Neural progenitor cell (in vitro differentiated cells): ENCODE measurements around the gene UBAP2.

ENCODE experiments used
- EZH2 ChIP-seq: fragments of 200-600 bp; sonication (generic); IDR thresholded peaks from 2 replicates; pipeline ENCODE4 v1.6.1; 2017; ENCODE audit warnings: antibody characterized with exemption, mild to moderate bottlenecking, moderate library complexity
- EZH2phosphoT487 ChIP-seq: fragments of 200-600 bp; sonication (generic); IDR thresholded peaks from 2 replicates; pipeline ENCODE4 v1.6.1; 2017; ENCODE audit warnings: antibody characterized with exemption
- TF ChIP-seq, protein P1 (sequence below): fragments of 200-600 bp; sonication (generic); IDR thresholded peaks from 2 replicates; pipeline ENCODE4 v1.5.1; 2017; ENCODE audit warnings: antibody characterized with exemption, mild to moderate bottlenecking

DNA sequence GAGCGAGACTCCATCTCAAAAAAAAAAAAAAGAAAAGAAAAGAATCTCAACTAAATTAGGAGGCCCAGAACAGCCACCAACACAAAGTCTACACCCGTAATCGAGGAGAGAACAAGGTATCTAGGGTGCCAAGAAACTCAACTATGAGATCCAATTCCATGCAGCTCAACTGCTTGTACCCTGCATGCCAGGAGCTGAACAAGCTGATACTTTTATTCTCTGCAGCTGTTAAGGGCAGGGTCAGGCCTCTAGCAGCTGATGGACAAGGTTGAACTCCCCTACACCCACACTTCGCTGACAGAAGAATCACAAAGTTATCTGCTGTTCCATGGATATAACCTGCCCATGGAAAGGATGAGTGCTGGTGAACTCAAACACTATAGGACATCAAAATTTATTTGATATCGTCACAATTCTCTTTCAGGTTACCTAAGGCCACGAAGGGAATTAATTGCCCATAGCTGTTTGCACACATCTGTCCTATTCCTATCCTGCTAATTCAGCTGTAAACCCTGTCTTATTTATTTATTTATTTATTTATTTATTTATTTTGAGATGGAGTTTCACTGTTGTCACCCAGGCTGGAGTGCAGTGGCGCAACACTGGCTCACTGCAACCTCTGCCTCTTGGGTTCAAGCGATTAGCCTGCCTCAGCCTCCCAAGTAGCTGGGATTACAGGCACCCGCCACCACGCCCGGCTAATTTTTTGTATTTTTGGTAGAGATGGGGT lies 20.7 kb downstream of the UBAP2 start:
- TF ChIP-seq, protein P1, sequence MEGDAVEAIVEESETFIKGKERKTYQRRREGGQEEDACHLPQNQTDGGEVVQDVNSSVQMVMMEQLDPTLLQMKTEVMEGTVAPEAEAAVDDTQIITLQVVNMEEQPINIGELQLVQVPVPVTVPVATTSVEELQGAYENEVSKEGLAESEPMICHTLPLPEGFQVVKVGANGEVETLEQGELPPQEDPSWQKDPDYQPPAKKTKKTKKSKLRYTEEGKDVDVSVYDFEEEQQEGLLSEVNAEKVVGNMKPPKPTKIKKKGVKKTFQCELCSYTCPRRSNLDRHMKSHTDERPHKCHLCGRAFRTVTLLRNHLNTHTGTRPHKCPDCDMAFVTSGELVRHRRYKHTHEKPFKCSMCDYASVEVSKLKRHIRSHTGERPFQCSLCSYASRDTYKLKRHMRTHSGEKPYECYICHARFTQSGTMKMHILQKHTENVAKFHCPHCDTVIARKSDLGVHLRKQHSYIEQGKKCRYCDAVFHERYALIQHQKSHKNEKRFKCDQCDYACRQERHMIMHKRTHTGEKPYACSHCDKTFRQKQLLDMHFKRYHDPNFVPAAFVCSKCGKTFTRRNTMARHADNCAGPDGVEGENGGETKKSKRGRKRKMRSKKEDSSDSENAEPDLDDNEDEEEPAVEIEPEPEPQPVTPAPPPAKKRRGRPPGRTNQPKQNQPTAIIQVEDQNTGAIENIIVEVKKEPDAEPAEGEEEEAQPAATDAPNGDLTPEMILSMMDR: no peak
- TF ChIP-seq EZH2 (no peak), EZH2phosphoT487 (no peak)
